GM23338 (cell line): ENCODE measurements around the gene BICC1.

ENCODE experiments used
- CREB1 ChIP-seq: fragments of 250-450 bp; sonication (Bioruptor Pico); IDR thresholded peaks from 2 replicates; pipeline ENCODE4 v1.5.0; 2020; ENCODE audit warnings: low read depth, mild to moderate bottlenecking, moderate library complexity
- CTCF ChIP-seq, 2 experiments: fragments of 200-600 bp in 1 of 2; sonication (generic) in 1 of 2; conservative IDR thresholded peaks; 2 replicates each; pipeline versions ENCODE4 v1.5.1 to v1.6.1; 2016 to 2017; ENCODE audit warnings: antibody characterized with exemption in 2 of 2, low read depth in 2 of 2, mild to moderate bottlenecking in 2 of 2, moderate library complexity in 1 of 2
- EZH2 ChIP-seq: fragments of 200-600 bp; sonication (generic); IDR thresholded peaks from one replicate; pipeline ENCODE4 v1.8.0; 2017; ENCODE audit warnings: antibody characterized with exemption, mild to moderate bottlenecking, low read depth; ENCODE audit not compliant: unreplicated experiment
- POLR2AphosphoS5 ChIP-seq: IDR thresholded peaks from 2 replicates; pipeline ENCODE4 v1.6.1; 2016; ENCODE audit warnings: antibody characterized with exemption, low read depth
- REST ChIP-seq: IDR thresholded peaks from one replicate; pipeline ENCODE4 v1.6.1; 2018; ENCODE audit warnings: antibody characterized with exemption; ENCODE audit not compliant: unreplicated experiment
- ZNF331 ChIP-seq: fragments of 250-450 bp; sonication (Bioruptor Pico); IDR thresholded peaks from 2 replicates; pipeline ENCODE4 v1.5.0; 2020; ENCODE audit warnings: low read depth, mild to moderate bottlenecking, moderate library complexity

- TF ChIP-seq CTCF (conservative IDR thresholded peaks at IDR 0.05; ENCODE audit: low read depth in 2 of 2) (no peak), EZH2 (no peak), POLR2AphosphoS5 (no peak), CREB1 (no peak), REST (no peak), ZNF331 (no peak)
Measured at GRCh38 chr10:58780476-58780875, 267.8 kb downstream of the BICC1 start.
